PC-3 (cell line): ENCODE measurements around the gene SIGMAR1. TPM values are rescaled to one million over a fixed set of nuclear protein-coding genes. Genes with fewer than 3 reads are reported as not detected.
A peak's percentile ranks its signal among the peaks of the same experiment; 100 is the strongest.

ENCODE experiments used
- ATAC-seq: fragments of 200-7000 bp; cut with Tn5 transposase; 2 replicates; pipeline ENCODE4 v1.9.1; 2020; ENCODE audit warnings: mild to moderate bottlenecking, moderate library complexity
- BruUV-seq: library from RNA; stranded (reverse); fragments of 400-500 nt; replicated peaks from 2 replicates; lab custom pipeline; 2021; lab: Mats Ljungman, UMichigan
- CTCF ChIA-PET: fragments of 300-600 bp; sonication (Branson Sonifier 250); formaldehyde crosslinking; loops from one replicate; lab custom pipeline; 2022; ENCODE audit warnings: antibody characterized with exemption; lab: Charles Lee
- POLR2A ChIA-PET: fragments of 300-600 bp; sonication (Branson Sonifier 250); formaldehyde crosslinking; loops from one replicate; lab custom pipeline; 2022; ENCODE audit warnings: antibody characterized with exemption; ENCODE audit not compliant: unreplicated experiment; lab: Charles Lee
- DNase-seq: peaks from one replicate; pipeline ENCODE4 v3.0.0-alpha.2; 2015
- H2AFZ ChIP-seq: fragments of 300-600 bp; sonication (generic); 2 replicates; pipeline ENCODE4 v1.6.0; 2016; ENCODE audit warnings: antibody characterized with exemption, low read length
- H3F3A ChIP-seq: fragments of 300-600 bp; sonication (generic); one replicate; pipeline ENCODE4 v1.6.0; 2017; ENCODE audit warnings: antibody characterized with exemption, low read length, control low read depth, mild to moderate bottlenecking; ENCODE audit not compliant: unreplicated experiment
- H3K27ac ChIP-seq: fragments of 300-600 bp; sonication (generic); 2 replicates; pipeline ENCODE4 v1.5.1; 2016; ENCODE audit warnings: mild to moderate bottlenecking, low read length
- H3K27me3 ChIP-seq: fragments of 300-600 bp; sonication (generic); 2 replicates; pipeline ENCODE4 v1.6.1; 2016; ENCODE audit warnings: low read length, mixed read lengths
- H3K36me3 ChIP-seq: fragments of 300-600 bp; sonication (generic); 2 replicates; pipeline ENCODE4 v1.6.1; 2016; ENCODE audit warnings: low read depth, mixed run types, low read length, mixed read lengths
- H3K4me1 ChIP-seq: fragments of 300-600 bp; sonication (generic); 2 replicates; pipeline ENCODE4 v1.5.1; 2016; ENCODE audit warnings: low read length; ENCODE audit not compliant: insufficient read depth
- H3K4me2 ChIP-seq: fragments of 300-600 bp; sonication (generic); 2 replicates; pipeline ENCODE4 v1.6.0; 2016; ENCODE audit warnings: low read length
- H3K4me3 ChIP-seq: fragments of 300-600 bp; sonication (generic); 2 replicates; pipeline ENCODE4 v1.5.1; 2016; ENCODE audit warnings: mild to moderate bottlenecking, low read length, mixed read lengths
- H3K79me2 ChIP-seq: fragments of 300-600 bp; sonication (generic); 2 replicates; pipeline ENCODE4 v1.6.1; 2017; ENCODE audit warnings: low read length, mixed read lengths
- H3K9ac ChIP-seq: fragments of 300-600 bp; sonication (generic); 2 replicates; pipeline ENCODE4 v1.6.0; 2016; ENCODE audit warnings: mild to moderate bottlenecking, low read length
- H3K9me2 ChIP-seq: fragments of 300-600 bp; sonication (generic); replicated peaks from 2 replicates; pipeline ENCODE4 v1.6.1; 2016; ENCODE audit warnings: mixed run types, low read length, mixed read lengths
- H3K9me3 ChIP-seq: fragments of 300-600 bp; sonication (generic); 2 replicates; pipeline ENCODE4 v1.6.1; 2016; ENCODE audit warnings: low read length, mixed read lengths
- H4K20me1 ChIP-seq: fragments of 300-600 bp; sonication (generic); 2 replicates; pipeline ENCODE4 v1.6.1; 2016; ENCODE audit warnings: low read length, mixed read lengths
- CTCF ChIP-seq: fragments of 300-600 bp; sonication (generic); conservative IDR thresholded peaks from 2 replicates; pipeline ENCODE4 v1.5.1; 2017; ENCODE audit warnings: antibody characterized with exemption, low read depth, mild to moderate bottlenecking, low read length
- EZH2 ChIP-seq: fragments of 300-600 bp; sonication (generic); IDR thresholded peaks from one replicate; pipeline ENCODE4 v1.6.1; 2017; ENCODE audit warnings: antibody characterized with exemption, mild to moderate bottlenecking, low read length; ENCODE audit not compliant: unreplicated experiment
- EZH2phosphoT487 ChIP-seq: fragments of 300-600 bp; sonication (generic); IDR thresholded peaks from 2 replicates; pipeline ENCODE4 v1.6.1; 2018; ENCODE audit warnings: mild to moderate bottlenecking, antibody characterized with exemption, low read length, borderline replicate concordance
- intact Hi-C: fragments of 100-400 bp; cut with micrococcal nuclease; formaldehyde crosslinking; loops from 2 replicates; pipeline ENCODE4 v1.9.0; 2023
- total RNA-seq: library from RNA; depleted of rRNA; stranded (reverse); fragments of >200 nt; gene quantifications from 2 replicates; pipeline ENCODE4 v1.2.3, GENCODE V29; 2014

Gene SIGMAR1
- total RNA-seq, 1 experiment from 2014 or later = 96.7 TPM

GRCh38 chr9:34611811-34612787 is 25.5 kb downstream of the SIGMAR1 start, which contains the start of gene RPP25L:
TSS of gene RPP25L (minus strand) at chr9:34612097. CDS start at chr9:34611296, 801 bp downstream.
- peaks cover 18% of the 10 kb centered on the region for H3K79me2 ChIP-seq
- peak within 1 kb of the TSS; percentile 32; the same call in 1 of the 2 replicates for H3K27ac ChIP-seq
- H3K9me2 ChIP-seq = no peaks in the 10 kb centered on the region
- H3K4me1 ChIP-seq = peaks cover 15% of the 10 kb centered on the region; the same call in 1 of the 2 replicates
- H3K9me3 ChIP-seq = no peaks in the 10 kb centered on the region
- H2AFZ ChIP-seq = peak within 1 kb of the TSS; percentile 88
- peak; percentile 86 for DNase-seq
- H4K20me1 ChIP-seq = no peaks in the 10 kb centered on the region
- POLR2A ChIA-PET = no interaction called here
- H3K9ac ChIP-seq = peak within 1 kb of the TSS; percentile 97
- H3F3A ChIP-seq = no peaks in the 10 kb centered on the region
- BruUV-seq = TSS peak; percentile 78
- H3K36me3 ChIP-seq = no peaks in the 10 kb centered on the region
- TF ChIP-seq EZH2 (no peak), CTCF (no peak), EZH2phosphoT487 (no peak)
- intact Hi-C loops = loop anchor here (1.0 kb wide), 1 partner anchor 8 kb away; the partner anchor contains the start of gene DCTN3
- peak; percentile 91 for ATAC-seq
- CTCF ChIA-PET = interaction anchor here (0.7 kb wide), 1 partner anchor 17 kb away, joined by 4 read pairs; the partner anchor contains the start of gene ARID3C
- H3K27me3 ChIP-seq = no peaks in the 10 kb centered on the region
- peak within 1 kb of the TSS; percentile 87 for H3K4me3 ChIP-seq
- peak within 1 kb of the TSS; percentile 96 for H3K4me2 ChIP-seq

DNA sequence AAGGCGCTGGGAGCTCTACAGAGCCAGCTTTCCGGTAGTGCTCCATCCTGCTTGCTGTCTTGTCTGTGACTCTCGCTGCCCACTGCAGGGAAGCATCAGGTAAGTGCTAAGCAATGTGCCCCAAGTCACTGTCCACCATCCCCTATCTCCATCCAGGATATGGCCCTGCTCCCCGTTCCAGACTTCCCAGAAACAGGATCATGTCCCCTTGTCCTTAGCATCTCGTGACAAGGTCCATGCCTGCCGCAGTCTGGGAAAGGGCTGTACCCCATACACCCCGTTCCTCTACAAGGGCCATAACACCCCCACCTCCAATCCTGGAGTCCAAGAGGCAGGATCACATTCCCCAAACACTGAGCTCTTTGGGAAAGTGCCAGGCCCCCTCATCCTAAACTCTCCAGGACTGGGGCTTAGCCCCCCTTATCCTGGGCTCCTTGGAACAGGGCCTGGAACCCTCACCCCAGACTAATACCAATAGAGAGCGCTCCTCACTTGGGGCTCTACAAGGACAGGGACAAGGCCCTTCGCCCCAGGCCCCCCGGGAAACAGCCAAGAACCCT is 26.3 kb downstream of the SIGMAR1 start:
- Histone ChIP-seq H3K27ac (peak overlapping the region; percentile 32; the same call in 1 of the 2 replicates), H3K9me3 (no peaks in the 10 kb centered on the region), H3F3A (no peaks in the 10 kb centered on the region), H3K27me3 (no peaks in the 10 kb centered on the region), H3K4me2 (peak overlapping the region; percentile 96), H3K36me3 (no peaks in the 10 kb centered on the region), H2AFZ (peak overlapping the region; percentile 88), H3K4me1 (peaks cover 15% of the 10 kb centered on the region; the same call in 1 of the 2 replicates), H3K9ac (peak overlapping the region; percentile 97), H3K79me2 (peaks cover 18% of the 10 kb centered on the region), H3K4me3 (peak overlapping the region; percentile 87), H3K9me2 (no peaks in the 10 kb centered on the region), H4K20me1 (no peaks in the 10 kb centered on the region)
- TSS peak; percentile 71 for BruUV-seq
- POLR2A ChIA-PET = no interaction called here
- ATAC-seq (peak; percentile 4; the same call in 1 of the 2 replicates), DNase-seq (no peak)
- TF ChIP-seq CTCF = no peak
- no peak for TF ChIP-seq EZH2phosphoT487
- no peak for TF ChIP-seq EZH2
- intact Hi-C loops = no loop called here
- CTCF ChIA-PET = no interaction called here
